NCI-H2081 (cell line): ENCODE measurements around the gene THBS4.

ENCODE experiments used
- DNase-seq, 2 experiments: peaks; one replicate each; lab custom pipeline; 2025; lab: John Stamatoyannopoulos, UW

The THBS4 gene

GRCh38 chr5:80116465-80116864 is 81.3 kb downstream of the THBS4 start:
- no peak for DNase-seq

DNA sequence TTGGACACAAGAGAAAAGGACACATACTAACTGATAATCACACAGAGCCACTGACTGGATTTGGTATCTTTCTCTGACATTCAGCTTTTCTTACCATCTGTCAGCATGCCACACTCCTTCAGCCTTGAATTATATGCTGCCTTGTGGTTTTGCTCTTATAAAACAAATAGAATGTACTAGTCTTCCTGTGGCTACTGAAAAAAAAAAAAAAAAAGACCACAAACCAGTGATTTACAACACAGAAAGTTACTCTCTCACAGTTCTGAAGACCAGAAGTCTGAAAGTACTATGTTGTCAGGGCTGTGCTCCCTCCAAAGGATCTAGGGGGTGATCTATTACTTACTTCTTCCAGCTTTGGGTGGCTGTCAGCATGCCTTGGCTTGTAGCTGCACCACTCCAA is 82.3 kb downstream of the THBS4 start:
- no peak for DNase-seq

- DNase-seq, result no peak
Measured at GRCh38 chr5:80119372-80119771, 84.2 kb downstream of the THBS4 start.

- no peak for DNase-seq
Measured at GRCh38 chr5:80122579-80122978, 87.4 kb downstream of the THBS4 start.

DNA sequence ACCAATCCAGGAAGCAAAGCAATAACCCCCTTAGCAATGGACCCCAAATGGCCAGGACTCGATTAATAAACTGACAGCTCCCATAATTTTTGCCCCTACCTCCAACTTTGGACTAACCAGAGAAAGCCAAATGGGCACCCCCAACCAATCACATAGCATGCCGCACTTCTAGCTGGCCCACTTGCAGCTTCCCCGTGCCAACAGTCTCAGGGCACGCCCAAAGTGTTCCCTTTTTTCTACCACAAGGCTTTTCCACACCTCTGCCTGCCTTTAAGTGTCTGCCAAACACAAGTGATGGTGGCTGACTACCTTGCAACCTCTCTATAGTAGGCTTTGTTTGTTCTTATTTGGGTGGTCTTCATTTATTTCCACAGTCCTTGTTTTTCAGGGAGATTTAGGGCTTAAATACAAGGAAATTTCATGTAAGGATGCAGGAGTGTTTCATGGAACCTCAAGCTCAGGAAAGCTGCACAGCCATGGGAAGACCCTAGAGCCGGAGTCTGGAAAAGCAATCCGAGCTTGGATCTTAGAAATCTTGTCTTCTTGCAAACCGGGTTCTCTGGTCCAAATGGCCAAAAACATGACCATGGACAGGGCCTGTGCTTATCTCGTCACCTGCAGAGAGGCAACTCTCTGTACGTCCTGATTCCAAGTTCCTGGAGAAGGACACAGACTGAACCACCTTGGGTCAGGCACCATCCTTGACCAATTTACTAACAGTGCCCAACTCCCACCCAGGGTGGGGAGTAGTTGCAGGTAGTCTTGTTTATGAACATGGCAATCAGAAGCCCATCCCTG is 89.2 kb downstream of the THBS4 start:
- no peak for DNase-seq

DNA sequence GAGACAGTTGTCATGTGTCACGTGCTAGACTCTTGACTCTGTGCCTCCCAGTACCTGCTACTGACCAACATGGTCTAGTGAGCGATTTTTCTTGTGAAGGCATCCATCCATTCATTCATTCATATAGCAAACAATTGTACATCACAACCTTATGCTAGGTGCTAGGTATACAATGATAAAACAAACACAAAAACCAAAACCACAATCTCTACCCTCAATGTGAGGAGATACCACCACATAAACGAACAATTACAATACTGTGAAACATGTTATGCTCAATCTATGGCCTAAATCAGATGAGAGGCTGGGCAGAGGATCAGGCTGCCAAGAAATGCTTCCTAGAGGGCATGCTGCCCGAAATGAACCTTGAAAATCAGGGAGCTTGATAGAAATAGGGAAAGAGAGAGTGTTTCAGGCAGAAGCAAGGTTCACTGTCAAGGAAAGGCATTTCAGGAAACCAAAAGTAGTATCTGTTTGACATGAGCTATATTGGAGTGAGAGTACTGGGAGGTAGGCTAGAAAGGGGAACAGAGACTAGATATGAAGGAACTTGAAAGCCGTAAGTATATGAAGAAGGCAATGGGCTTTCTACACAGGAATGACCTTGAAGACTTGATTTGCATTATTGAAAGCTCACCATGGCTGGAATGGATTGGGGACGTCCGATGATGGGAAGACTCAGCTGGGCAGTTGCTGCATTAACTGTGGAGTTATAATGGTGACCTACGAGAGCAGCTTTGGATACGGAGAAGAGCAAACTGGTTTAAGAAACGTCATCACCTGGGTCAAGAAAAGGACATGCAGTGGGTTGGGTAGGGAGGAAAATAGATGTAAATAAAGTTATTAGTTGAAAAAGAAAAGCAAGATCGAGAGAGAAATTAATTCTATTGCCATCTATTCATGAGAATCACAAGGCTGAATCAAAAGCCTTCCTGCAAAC is 90.1 kb downstream of the THBS4 start:
- no peak for DNase-seq

DNA sequence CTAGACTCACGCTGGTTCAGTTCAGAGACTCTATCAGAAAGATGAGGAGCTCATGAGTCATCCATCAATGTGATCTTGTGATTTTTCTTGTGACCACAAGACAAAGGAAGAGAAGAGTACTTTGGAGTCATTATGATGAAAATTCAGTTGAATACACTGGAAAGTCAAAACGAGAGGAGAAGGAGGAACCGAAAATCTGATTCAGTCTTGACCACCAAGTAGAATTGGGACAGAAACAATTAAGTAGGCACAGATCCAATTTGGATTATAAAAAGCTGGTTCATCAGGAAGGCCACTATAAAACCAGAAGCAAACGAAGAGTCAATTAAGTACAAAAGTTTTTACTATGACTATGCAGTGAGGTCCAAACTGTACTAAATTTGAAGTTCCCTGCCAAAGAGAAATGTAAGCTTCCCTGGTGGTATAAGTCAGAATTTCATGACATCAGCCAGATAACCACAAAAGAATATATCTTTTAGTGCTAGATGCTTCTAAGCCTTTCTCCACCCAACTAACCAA is 90.9 kb downstream of the THBS4 start:
- no peak for DNase-seq

DNA sequence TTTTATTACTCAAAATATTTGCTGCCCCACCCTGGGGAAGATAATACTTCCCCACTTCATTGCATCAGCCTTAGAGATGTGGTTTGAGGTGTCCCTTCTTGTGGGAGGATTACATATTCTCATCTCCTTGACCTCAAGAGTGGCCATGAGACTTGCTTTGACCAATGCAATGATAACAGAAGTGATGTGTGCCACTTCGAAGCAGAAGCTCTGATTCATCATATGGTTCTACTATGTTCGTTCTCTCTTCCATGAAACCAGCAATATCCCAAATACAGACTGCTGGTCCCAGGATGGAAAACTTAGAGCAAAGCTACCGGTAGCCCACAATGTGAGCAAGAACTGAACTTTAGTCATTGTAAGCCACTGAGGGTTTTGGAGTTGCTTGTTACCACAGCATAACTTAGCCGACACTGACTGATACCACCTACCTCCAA is 92.0 kb downstream of the THBS4 start:
- no peak for DNase-seq

GRCh38 chr5:80128141-80128540 is 93.0 kb downstream of the THBS4 start:
- DNase-seq, result no peak

DNA sequence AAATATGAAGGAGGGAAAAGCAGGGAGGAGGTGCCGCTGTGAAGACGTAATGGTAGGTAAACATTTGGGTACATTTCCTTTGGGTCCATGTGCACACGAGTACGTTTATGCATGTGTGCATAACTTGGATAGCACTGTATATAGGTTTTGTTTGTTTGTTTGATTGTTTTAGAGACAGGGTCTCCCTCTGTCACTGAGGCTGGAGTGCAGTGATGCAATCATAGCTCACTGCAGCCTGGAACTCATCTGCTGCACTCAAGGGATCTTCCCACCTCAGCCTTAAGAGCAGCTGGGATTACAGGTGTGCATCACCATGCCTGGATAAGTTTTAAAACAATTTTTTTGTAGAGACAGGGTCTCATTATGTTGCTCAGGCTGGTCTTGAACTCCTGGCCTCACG is 94.0 kb downstream of the THBS4 start:
- DNase-seq, result no peak
